ENCODE results near the gene FBXO10. TPM values are rescaled to one million over a fixed set of nuclear protein-coding genes. Genes with fewer than 3 reads are reported as not detected.

The FBXO10 gene
- total and polyA plus RNA-seq, 2 of the 4 experiments (the other 2 are of a cell fraction) = 6.6 to 6.7 TPM

- TF ChIP-seq SMC3 (IDR thresholded peaks at IDR 0.05; ENCODE audit: low read depth, low read length) (no peak), NFE2L2 (IDR thresholded peaks at IDR 0.05; ENCODE audit: low read depth, low read length) (no peak), CHD1 (IDR thresholded peaks at IDR 0.05; ENCODE audit: low read depth, low read length) (no peak), USF2 (IDR thresholded peaks at IDR 0.05; ENCODE audit: low read depth, low read length) (no peak), RAD21 (IDR thresholded peaks at IDR 0.05; ENCODE audit: low read length) (no peak), FOS (IDR thresholded peaks at IDR 0.05; ENCODE audit: low read depth, low read length) (no peak), RFX5 (IDR thresholded peaks at IDR 0.05; ENCODE audit: low read depth, low read length) (no peak), MXI1 (IDR thresholded peaks at IDR 0.05; ENCODE audit: borderline replicate concordance, low read depth, low read length) (no peak), CEBPB (IDR thresholded peaks at IDR 0.05; ENCODE audit: low read depth, low read length) (no peak), POLR2A (IDR thresholded peaks at IDR 0.05; ENCODE audit: low read depth, low read length) (no peak), MAFK (IDR thresholded peaks at IDR 0.05; ENCODE audit: low read depth, low read length) (no peak), RCOR1 (IDR thresholded peaks at IDR 0.05; ENCODE audit: insufficient replicate concordance, low read length) (no peak), BHLHE40 (IDR thresholded peaks at IDR 0.05; ENCODE audit: low read depth, low read length) (no peak), MAZ (IDR thresholded peaks at IDR 0.05; ENCODE audit: borderline replicate concordance, low read depth, low read length) (no peak)
- TF ChIP-seq, protein P1, sequence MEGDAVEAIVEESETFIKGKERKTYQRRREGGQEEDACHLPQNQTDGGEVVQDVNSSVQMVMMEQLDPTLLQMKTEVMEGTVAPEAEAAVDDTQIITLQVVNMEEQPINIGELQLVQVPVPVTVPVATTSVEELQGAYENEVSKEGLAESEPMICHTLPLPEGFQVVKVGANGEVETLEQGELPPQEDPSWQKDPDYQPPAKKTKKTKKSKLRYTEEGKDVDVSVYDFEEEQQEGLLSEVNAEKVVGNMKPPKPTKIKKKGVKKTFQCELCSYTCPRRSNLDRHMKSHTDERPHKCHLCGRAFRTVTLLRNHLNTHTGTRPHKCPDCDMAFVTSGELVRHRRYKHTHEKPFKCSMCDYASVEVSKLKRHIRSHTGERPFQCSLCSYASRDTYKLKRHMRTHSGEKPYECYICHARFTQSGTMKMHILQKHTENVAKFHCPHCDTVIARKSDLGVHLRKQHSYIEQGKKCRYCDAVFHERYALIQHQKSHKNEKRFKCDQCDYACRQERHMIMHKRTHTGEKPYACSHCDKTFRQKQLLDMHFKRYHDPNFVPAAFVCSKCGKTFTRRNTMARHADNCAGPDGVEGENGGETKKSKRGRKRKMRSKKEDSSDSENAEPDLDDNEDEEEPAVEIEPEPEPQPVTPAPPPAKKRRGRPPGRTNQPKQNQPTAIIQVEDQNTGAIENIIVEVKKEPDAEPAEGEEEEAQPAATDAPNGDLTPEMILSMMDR (conservative IDR thresholded peaks at IDR 0.05; ENCODE audit: low read depth, low read length) = no peak
- TF ChIP-seq, protein P2, sequence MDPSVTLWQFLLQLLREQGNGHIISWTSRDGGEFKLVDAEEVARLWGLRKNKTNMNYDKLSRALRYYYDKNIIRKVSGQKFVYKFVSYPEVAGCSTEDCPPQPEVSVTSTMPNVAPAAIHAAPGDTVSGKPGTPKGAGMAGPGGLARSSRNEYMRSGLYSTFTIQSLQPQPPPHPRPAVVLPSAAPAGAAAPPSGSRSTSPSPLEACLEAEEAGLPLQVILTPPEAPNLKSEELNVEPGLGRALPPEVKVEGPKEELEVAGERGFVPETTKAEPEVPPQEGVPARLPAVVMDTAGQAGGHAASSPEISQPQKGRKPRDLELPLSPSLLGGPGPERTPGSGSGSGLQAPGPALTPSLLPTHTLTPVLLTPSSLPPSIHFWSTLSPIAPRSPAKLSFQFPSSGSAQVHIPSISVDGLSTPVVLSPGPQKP (IDR thresholded peaks at IDR 0.05; ENCODE audit: borderline replicate concordance, low read depth, low read length) = no peak
- Histone ChIP-seq H3K79me1 (ENCODE audit: low read depth in 1 of 2, low read length in 2 of 2) (peaks cover 27 to 37% of the 10 kb centered on the region in 2 experiments), H2AK5ac (ENCODE audit: low read depth, low read length) (no peak overlapping the region), H3K56ac (ENCODE audit: extremely low read depth, insufficient read depth, low read length) (no peak overlapping the region), H3K27ac (ENCODE audit: insufficient read depth, low read length) (no peak overlapping the region), H3K27me3 (ENCODE audit: control insufficient read depth, insufficient read depth, low read length) (no peaks in the 10 kb centered on the region), H2BK5ac (ENCODE audit: low read depth, low read length, poor library complexity, severe bottlenecking) (no peak overlapping the region), H4K5ac (ENCODE audit: low read depth, low read length) (no peak overlapping the region), H3K4me2 (ENCODE audit: low read depth, low read length) (no peak overlapping the region), H2BK20ac (ENCODE audit: low read depth, low read length) (no peak overlapping the region), H3K36me3 (ENCODE audit: control insufficient read depth, insufficient read depth, low read length) (peaks cover 30% of the 10 kb centered on the region), H3K9ac (ENCODE audit: low read depth, low read length) (no peak overlapping the region), H4K8ac (ENCODE audit: low read depth in 2 of 2, low read length in 2 of 2) (no peak overlapping the region), H3K9me3 (ENCODE audit: control insufficient read depth, insufficient read depth, low read length) (no peaks in the 10 kb centered on the region), H3K4me3 (ENCODE audit: insufficient read depth, low read depth, low read length) (no peak overlapping the region), H3K18ac (ENCODE audit: low read depth, low read length) (no peak overlapping the region), H2AFZ (replicated peaks; ENCODE audit: low read length, poor library complexity) (no peak overlapping the region), H4K20me1 (ENCODE audit: insufficient read depth, low read length) (peaks cover 4% of the 10 kb centered on the region), H2AK9ac (replicated peaks; ENCODE audit: low read depth, low read length, poor library complexity) (no peak overlapping the region), H3K23ac (ENCODE audit: low read depth, low read length) (no peak overlapping the region), H2BK15ac (ENCODE audit: low read depth, low read length) (no peak overlapping the region), H3K4ac (ENCODE audit: low read depth, low read length) (no peak overlapping the region), H3K9me1 (ENCODE audit: insufficient read depth, low read length) (no peaks in the 10 kb centered on the region), H2BK120ac (ENCODE audit: low read depth, low read length) (no peak overlapping the region), H3K14ac (replicated peaks; ENCODE audit: low read depth, low read length) (no peak overlapping the region), H4K91ac (ENCODE audit: insufficient read depth, low read depth, low read length) (no peak overlapping the region), H3K4me1 (ENCODE audit: control insufficient read depth, insufficient read depth, low read length) (no peaks in the 10 kb centered on the region)
- in situ Hi-C loops (cut with MboI; ENCODE audit: low sequenced_read_pairs) (loop anchor here (10.0 kb wide), 2 partner anchors 321 to 781 kb away; partner anchors contain the start of gene SLC25A51), dilution Hi-C loops (cut with HindIII; ENCODE audit: low sequenced_read_pairs, unreplicated experiment) (no loop called here), intact Hi-C loops (cut with micrococcal nuclease) (loop anchor here (2.0 to 5.0 kb wide), 3 partner anchors 101 to 679 kb away; no protein-coding TSS in a partner anchor)
- BruUV-seq (replicated peaks) = no TSS peak
- DNase-seq = no peak
- ChIA-PET CTCF (interaction anchor here (0.7 kb wide), 1 partner anchor 342 kb away, joined by 3 read pairs; no protein-coding TSS in a partner anchor), POLR2A (ENCODE audit: unreplicated experiment) (no interaction called here)
- 86% methylated on average over 1 of the region's 3 CpGs; no CpG with 5 or more reads in 1 of the 2 experiments for WGBS, 2 experiments (ENCODE audit: extremely low coverage in 2 of 2, insufficient read length in 1 of 2)
- no peak for ATAC-seq (ENCODE audit: low read depth)
Measured at GRCh38 chr9:37583522-37584121, 7.4 kb upstream of the FBXO10 start.

Data from IMR-90 (cell line).